K562 (cell line): Measurements from ENCODE around the gene IFTAP. TPM values are rescaled to one million over a fixed set of nuclear protein-coding genes. Genes with fewer than 3 reads are reported as not detected.

ENCODE experiments used
- ATAC-seq: fragments of 200-7000 bp; cut with Tn5 transposase; 3 replicates; pipeline ENCODE4 v1.9.1; 2020; ENCODE audit warnings: moderate library complexity
- BruUV-seq: library from RNA; stranded (reverse); fragments of 400-500 nt; replicated peaks from 2 replicates; lab custom pipeline; 2021; lab: Mats Ljungman, UMichigan
- CTCF ChIA-PET: fragments of 300-600 bp; formaldehyde crosslinking; extraction: SDS; loops from one replicate; lab custom pipeline; 2021; ENCODE audit warnings: low intra/inter-chr PET ratio; lab: Yijun Ruan, JAX
- POLR2A ChIA-PET: fragments of 300-600, 350-650 bp; sonication (Branson Sonifier 250); formaldehyde crosslinking; extraction: SDS; loops from one replicate; lab custom pipeline; 2021; ENCODE audit warnings: antibody characterized with exemption, inconsistent platforms; lab: Yijun Ruan, JAX
- DNase-seq, 4 experiments: peaks; one replicate each; pipeline versions ENCODE4 v3.0.0 to v3.0.0-alpha.2; 2011 to 2018; ENCODE audit warnings: low spot score in 3 of 4, mixed read lengths in 3 of 4; ENCODE audit errors: extremely low read depth in 1 of 4
- FAIRE-seq: peaks from 2 replicates; lab custom pipeline; 2011; peaks lifted over from hg19 to GRCh38; lab: Jason Lieb, UNC
- H2AFZ ChIP-seq: 2 replicates; pipeline ENCODE4 v1.6.0; 2011; ENCODE audit warnings: low read depth, low read length, control low read depth, inconsistent platforms
- H3K27ac ChIP-seq: fragments of 200-600 bp; 3 replicates; pipeline ENCODE4 v1.8.0; 2011; ENCODE audit warnings: low read depth, mild to moderate bottlenecking, control low read depth, inconsistent platforms, low read length, moderate library complexity, mixed read lengths; ENCODE audit errors: extremely low read depth
- H3K27me3 ChIP-seq, 2 experiments: fragments of 300-600 bp in 1 of 2; 2 replicates in 1 of 2; 3 replicates in 1 of 2; pipeline versions ENCODE4 v1.6.0 to v1.8.0; 2011; ENCODE audit warnings: inconsistent platforms in 2 of 2, low read length in 2 of 2, mild to moderate bottlenecking in 1 of 2, mixed read lengths in 1 of 2, moderate library complexity in 1 of 2; ENCODE audit not compliant: control insufficient read depth in 2 of 2, insufficient read depth in 2 of 2
- H3K36me3 ChIP-seq: fragments of 300-600 bp; 3 replicates; pipeline ENCODE4 v1.8.0; 2011; ENCODE audit warnings: mild to moderate bottlenecking, low read length, inconsistent platforms; ENCODE audit not compliant: control insufficient read depth, insufficient read depth
- H3K4me1 ChIP-seq, 2 experiments: fragments of 200-600 bp in 1 of 2; replicated peaks in 1 of 2; 2 replicates in 1 of 2; 3 replicates in 1 of 2; pipeline versions ENCODE4 v1.5.1 to v1.8.0; 2011; ENCODE audit warnings: inconsistent platforms in 2 of 2, low read length in 2 of 2, mild to moderate bottlenecking in 1 of 2, mixed read lengths in 1 of 2, moderate library complexity in 1 of 2; ENCODE audit not compliant: control insufficient read depth in 2 of 2, insufficient read depth in 2 of 2
- H3K4me2 ChIP-seq: 2 replicates; pipeline ENCODE4 v1.6.1; 2011; ENCODE audit warnings: low read length, control low read depth, inconsistent platforms, mixed read lengths; ENCODE audit not compliant: insufficient read depth
- H3K4me3 ChIP-seq: fragments of 200-600 bp; sonication (generic), shearing (Covaris generic); 2 replicates; pipeline ENCODE4 v1.5.1; 2016; ENCODE audit warnings: control low read depth, inconsistent platforms
- H3K79me2 ChIP-seq: fragments of 200-600 bp; 3 replicates; pipeline ENCODE4 v1.8.0; 2011; ENCODE audit warnings: low read length, inconsistent platforms; ENCODE audit not compliant: control insufficient read depth, insufficient read depth
- H3K9ac ChIP-seq, 2 experiments: 2 replicates each; pipeline versions ENCODE4 v1.6.0 to v1.6.1; 2011; ENCODE audit warnings: low read depth in 2 of 2, low read length in 2 of 2, control low read depth in 1 of 2, inconsistent platforms in 1 of 2, mild to moderate bottlenecking in 1 of 2, mixed read lengths in 1 of 2; ENCODE audit not compliant: insufficient read depth in 1 of 2
- H3K9me1 ChIP-seq: one replicate; pipeline ENCODE4 v1.6.0; 2011; ENCODE audit warnings: inconsistent platforms, mild to moderate bottlenecking, low read length, moderate library complexity; ENCODE audit not compliant: control insufficient read depth, insufficient read depth
- H3K9me3 ChIP-seq: replicated peaks from 2 replicates; pipeline ENCODE4 v1.5.1; 2011; ENCODE audit warnings: low read depth, low read length, inconsistent platforms; ENCODE audit not compliant: control insufficient read depth, insufficient read depth
- H4K20me1 ChIP-seq: replicated peaks from 2 replicates; pipeline ENCODE4 v1.6.1; 2011; ENCODE audit warnings: low read length, inconsistent platforms, mixed read lengths; ENCODE audit not compliant: control insufficient read depth, insufficient read depth
- CBX2 ChIP-seq: fragments of 200-600 bp; sonication (generic); IDR thresholded peaks from one replicate; pipeline ENCODE4 v1.6.1; 2012; ENCODE audit warnings: mild to moderate bottlenecking, low read length, inconsistent platforms; ENCODE audit not compliant: insufficient read depth, poor library complexity, severe bottlenecking
- E2F6 ChIP-seq, 2 experiments: IDR thresholded peaks; 2 replicates each; pipeline ENCODE4 v1.6.1; 2011; ENCODE audit warnings: borderline replicate concordance in 1 of 2, control low read depth in 1 of 2, low read depth in 1 of 2, low read length in 1 of 2, mild to moderate bottlenecking in 1 of 2, mixed read lengths in 1 of 2, moderate library complexity in 1 of 2; ENCODE audit not compliant: insufficient read depth in 1 of 2, insufficient read length in 1 of 2, poor library complexity in 1 of 2, severe bottlenecking in 1 of 2; ENCODE audit errors: extremely low read depth in 1 of 2
- FOXA3 ChIP-seq, 2 experiments: fragments of 450-650 bp in 1 of 2; sonication (generic) in 1 of 2; formaldehyde crosslinking; IDR thresholded peaks in 1 of 2; conservative IDR thresholded peaks in 1 of 2; 2 replicates each; pipeline versions ENCODE4 v1.4.0 to v1.8.0; 2020 to 2022; ENCODE audit warnings: mild to moderate bottlenecking in 2 of 2, missing genetic modification reagents in 1 of 2
- HCFC1 ChIP-seq: IDR thresholded peaks from 2 replicates; pipeline ENCODE4 v1.6.1; 2012; ENCODE audit warnings: low read depth, low read length, improper control_type of control experiment
- HINFP ChIP-seq: fragments of 450-650 bp; conservative IDR thresholded peaks from 2 replicates; pipeline ENCODE4 v1.6.1; 2016; ENCODE audit warnings: missing genetic modification characterization, low read depth, mild to moderate bottlenecking, control low read depth, missing compliant biosample characterization
- JUND ChIP-seq, 2 experiments: IDR thresholded peaks; 2 replicates in 1 of 2; 3 replicates in 1 of 2; pipeline ENCODE4 v1.6.1; 2011; ENCODE audit warnings: borderline replicate concordance in 2 of 2, low read depth in 2 of 2, low read length in 2 of 2, improper control_type of control experiment in 1 of 2, missing biosample characterization in 1 of 2, missing genetic modification characterization in 1 of 2, missing genetic modification reagents in 1 of 2
- MAFG ChIP-seq: fragments of 450-650 bp; conservative IDR thresholded peaks from 2 replicates; pipeline ENCODE4 v1.6.1; 2016; ENCODE audit warnings: missing genetic modification characterization, missing compliant biosample characterization
- NELFE ChIP-seq: IDR thresholded peaks from 2 replicates; pipeline ENCODE4 v1.6.1; 2011; ENCODE audit warnings: mild to moderate bottlenecking; ENCODE audit not compliant: insufficient read depth, insufficient read length
- RBBP5 ChIP-seq: fragments of 200-600 bp; sonication (generic); IDR thresholded peaks from 2 replicates; pipeline ENCODE4 v1.6.1; 2012; ENCODE audit warnings: borderline replicate concordance, mild to moderate bottlenecking, low read length, control low read depth, inconsistent platforms; ENCODE audit not compliant: insufficient read depth, poor library complexity, severe bottlenecking
- TOE1 ChIP-seq, 2 experiments: fragments of 450-650 bp in 1 of 2; sonication (generic) in 1 of 2; formaldehyde crosslinking in 1 of 2; IDR thresholded peaks; 2 replicates each; pipeline versions ENCODE4 v1.7.1 to v1.8.0; 2016 to 2022; ENCODE audit warnings: borderline replicate concordance in 2 of 2, mild to moderate bottlenecking in 2 of 2, antibody characterized with exemption in 1 of 2, inconsistent platforms in 1 of 2, low read depth in 1 of 2, missing genetic modification reagents in 1 of 2, moderate library complexity in 1 of 2
- WGBS: fragments of 100-300 bp; shearing (Covaris generic); methylation state at CpG from one replicate; pipeline ENCODE4 v1.1.6; 2016; ENCODE audit warnings: low coverage, mixed read lengths; ENCODE audit not compliant: insufficient coverage; ENCODE audit errors: missing lambda C conversion rate; 5-methylcytosine and 5-hydroxymethylcytosine counted together
- in situ Hi-C: fragments of 300-500 bp; cut with MboI; formaldehyde crosslinking; loops from 4 replicates; pipeline ENCODE4 v1.15.0; 2018; ENCODE audit warnings: inconsistent platforms, mixed read lengths
- intact Hi-C: fragments of 100-400 bp; cut with micrococcal nuclease; formaldehyde crosslinking; loops from 2 replicates; pipeline ENCODE4 v1.14.2; 2022
- polyA plus RNA-seq, 8 experiments: library from polyadenylated mRNA; depleted of rRNA in 4 of 8; stranded (reverse) in 5 of 8; unstranded in 3 of 8; fragments of >200 nt; fragmentation: Nextera tagmentation in 2 of 8; fragmentation: Illumina TruSeq in 1 of 8; extraction: Ambion mirVana in 2 of 8; extraction: Trizol in 1 of 8; gene quantifications; 2 replicates each; pipeline versions ENCODE4 v1.2.1 to v1.2.3, GENCODE V29; 2011 to 2014; ENCODE audit warnings: inconsistent platforms in 1 of 8, missing spikeins in 1 of 8
- total RNA-seq, 7 experiments: library from RNA; depleted of rRNA in 6 of 7; stranded (reverse); fragments of >200 nt in 6 of 7; fragmentation: Illumina TruSeq in 2 of 7; extraction: Trizol in 2 of 7; gene quantifications; 2 replicates each; pipeline versions ENCODE4 v1.2.1 to v1.2.3, GENCODE V29; 2011 to 2021; ENCODE audit warnings: low replicate concordance in 1 of 7

IFTAP gene
- total and polyA plus RNA-seq, 9 of the 15 experiments (the other 6 are each of a cell fraction or from before 2014, with no cell fraction given) = 9.2 to 30.0 (median 17.0) TPM

- H3K9me1 ChIP-seq = no peaks in the 10 kb centered on the region
- no peaks in the 10 kb centered on the region for H3K27me3 ChIP-seq
- intact Hi-C loops = no loop called here
- no TSS peak for BruUV-seq
- H3K4me2 ChIP-seq = no peak overlapping the region
- 0% methylated on average over 4 of the region's 4 CpGs for WGBS
- H3K4me1 ChIP-seq = no peaks in the 10 kb centered on the region
- peak; percentile 44; the same call in 1 of the 2 replicates for TF ChIP-seq MAFG (tag)
- TF ChIP-seq FOXA3 (CRISPR knock-in tag; conservative IDR thresholded peaks at IDR 0.05 in 1 of 2, IDR thresholded peaks at IDR 0.05 in 1 of 2) = no peak
- H3K4me3 ChIP-seq = no peak overlapping the region
- in situ Hi-C loops = no loop called here
- H3K9me3 ChIP-seq = no peaks in the 10 kb centered on the region
- no peaks in the 10 kb centered on the region for H3K36me3 ChIP-seq
- no peaks in the 10 kb centered on the region for H4K20me1 ChIP-seq
- ChIA-PET CTCF (interaction anchor here (0.7 kb wide), 1 partner anchor 154 kb away, joined by 3 read pairs; no protein-coding TSS in a partner anchor), POLR2A (interaction anchor here (0.6 kb wide), 1 partner anchor 15 kb away, joined by 4 read pairs; no protein-coding TSS in a partner anchor)
- no peak overlapping the region for H3K27ac ChIP-seq
- ATAC-seq = no peak
- H2AFZ ChIP-seq = no peak overlapping the region
- no peak for DNase-seq
- no peaks in the 10 kb centered on the region for H3K79me2 ChIP-seq
- no peak overlapping the region for H3K9ac ChIP-seq
- no peak for FAIRE-seq
Measured at GRCh38 chr11:36590513-36590912, 3.8 kb upstream of the IFTAP start.

GRCh38 chr11:36591433-36591832 is 2.9 kb upstream of the IFTAP start:
- no peaks in the 10 kb centered on the region for H3K9me1 ChIP-seq
- FAIRE-seq (no peak), DNase-seq (no peak), ATAC-seq (no peak)
- no peak overlapping the region for H3K9ac ChIP-seq
- no peaks in the 10 kb centered on the region for H4K20me1 ChIP-seq
- H3K4me3 ChIP-seq = no peak overlapping the region
- BruUV-seq = no TSS peak
- 0% methylated on average over 1 of the region's 1 CpG for WGBS
- H3K27ac ChIP-seq = no peak overlapping the region
- POLR2A ChIA-PET = no interaction called here
- in situ Hi-C loops (no loop called here), intact Hi-C loops (no loop called here)
- H3K4me2 ChIP-seq = no peak overlapping the region
- no peak overlapping the region for H2AFZ ChIP-seq
- no peaks in the 10 kb centered on the region for H3K36me3 ChIP-seq
- H3K4me1 ChIP-seq = no peaks in the 10 kb centered on the region
- H3K9me3 ChIP-seq = no peaks in the 10 kb centered on the region
- H3K79me2 ChIP-seq = no peaks in the 10 kb centered on the region
- CTCF ChIA-PET = no interaction called here
- no peaks in the 10 kb centered on the region for H3K27me3 ChIP-seq
- TF ChIP-seq CBX2 (no peak), NELFE (no peak), HCFC1 (no peak), E2F6 (IDR thresholded peaks at IDR 0.05; ENCODE audit: borderline replicate concordance in 1 of 2, extremely low read depth in 1 of 2, insufficient read depth in 1 of 2, insufficient read length in 1 of 2, low read depth in 1 of 2, low read length in 1 of 2, poor library complexity in 1 of 2, severe bottlenecking in 1 of 2) (no peak), JUND (IDR thresholded peaks at IDR 0.05; ENCODE audit: borderline replicate concordance, low read depth, low read length) (no peak), JUND (tag; IDR thresholded peaks at IDR 0.05; ENCODE audit: borderline replicate concordance, low read depth, low read length) (no peak), TOE1 (IDR thresholded peaks at IDR 0.05; ENCODE audit: borderline replicate concordance) (no peak), TOE1 (CRISPR knock-in tag; IDR thresholded peaks at IDR 0.05; ENCODE audit: borderline replicate concordance, low read depth) (no peak), HINFP (no peak), RBBP5 (no peak)
